HepG2 (cell line): ENCODE measurements around the gene EFCAB8. TPM values are rescaled to one million over a fixed set of nuclear protein-coding genes. Genes with fewer than 3 reads are reported as not detected.
A peak's percentile ranks its signal among the peaks of the same experiment; 100 is the strongest.
"Not testable (repeated sequence)": the region's sequence is repeated elsewhere in the genome, so short reads cannot be mapped to it uniquely, and the experiment has no call there.

Source experiments
- ATAC-seq: fragments of 200-7000 bp; cut with Tn5 transposase; 3 replicates; pipeline ENCODE4 v1.9.1; 2020; ENCODE audit warnings: mild to moderate bottlenecking, moderate library complexity
- BruUV-seq: library from RNA; stranded (reverse); fragments of 400-500 nt; replicated peaks from 2 replicates; lab custom pipeline; 2021; lab: Mats Ljungman, UMichigan
- CTCF ChIA-PET: fragments of 300-600 bp; formaldehyde crosslinking; extraction: SDS; loops from one replicate; lab custom pipeline; 2021; ENCODE audit warnings: low total read pairs, inconsistent platforms, low intra/inter-chr PET ratio; lab: Yijun Ruan, JAX
- POLR2A ChIA-PET: fragments of 350-600 bp; sonication (Branson Sonifier 250); formaldehyde crosslinking; loops from one replicate; lab custom pipeline; 2020; ENCODE audit warnings: antibody characterized with exemption, inconsistent platforms; lab: Yijun Ruan, JAX
- DNase-seq: peaks from one replicate; pipeline ENCODE4 v3.0.0-alpha.2; 2015; ENCODE audit warnings: low spot score
- FAIRE-seq: peaks from 3 replicates; lab custom pipeline; 2011; peaks lifted over from hg19 to GRCh38; lab: Jason Lieb, UNC
- H2AFZ ChIP-seq: one replicate; pipeline ENCODE4 v1.6.1; 2011; ENCODE audit warnings: low read length, inconsistent platforms
- H3K27ac ChIP-seq: fragments of 300-600 bp; 3 replicates; pipeline ENCODE4 v1.8.0; 2011; ENCODE audit warnings: mixed run types, mild to moderate bottlenecking, mixed read lengths, low read length, inconsistent platforms; ENCODE audit not compliant: insufficient read depth; ENCODE audit errors: extremely low read length
- H3K27me3 ChIP-seq, 2 experiments: fragments of 200-600 bp in 1 of 2; 2 replicates in 1 of 2; 3 replicates in 1 of 2; pipeline versions ENCODE4 v1.6.0 to v1.8.0; 2011; ENCODE audit warnings: low read length in 2 of 2, mild to moderate bottlenecking in 2 of 2, moderate library complexity in 2 of 2, inconsistent platforms in 1 of 2; ENCODE audit not compliant: insufficient read depth in 2 of 2, control insufficient read depth in 1 of 2
- H3K36me3 ChIP-seq, 2 experiments: fragments of 200-600 bp in 1 of 2; replicated peaks in 1 of 2; 2 replicates in 1 of 2; 3 replicates in 1 of 2; pipeline versions ENCODE4 v1.5.1 to v1.8.0; 2011; ENCODE audit warnings: low read length in 2 of 2, inconsistent platforms in 1 of 2; ENCODE audit not compliant: insufficient read depth in 2 of 2, control insufficient read depth in 1 of 2
- H3K4me1 ChIP-seq: 2 replicates; pipeline ENCODE4 v1.5.1; 2012; ENCODE audit warnings: low read length, inconsistent platforms; ENCODE audit not compliant: insufficient read depth
- H3K4me2 ChIP-seq: 2 replicates; pipeline ENCODE4 v1.6.0; 2011; ENCODE audit warnings: low read depth, low read length, inconsistent platforms
- H3K4me3 ChIP-seq, 3 experiments: fragments of 200-600 bp in 1 of 3; sonication (generic), shearing (Covaris generic) in 1 of 3; replicated peaks in 1 of 3; 2 replicates each; pipeline ENCODE4 v1.5.1; 2011 to 2016; ENCODE audit warnings: low read length in 3 of 3, inconsistent platforms in 2 of 3, low read depth in 2 of 3, mild to moderate bottlenecking in 2 of 3, control low read depth in 1 of 3, mixed read lengths in 1 of 3; ENCODE audit not compliant: insufficient read depth in 1 of 3
- H3K79me2 ChIP-seq: one replicate; pipeline ENCODE4 v1.6.1; 2011; ENCODE audit warnings: low read length, inconsistent platforms; ENCODE audit not compliant: insufficient read depth
- H3K9ac ChIP-seq: 2 replicates; pipeline ENCODE4 v1.6.0; 2011; ENCODE audit warnings: mild to moderate bottlenecking, low read depth, low read length, inconsistent platforms; ENCODE audit not compliant: insufficient read depth
- H3K9me3 ChIP-seq: 2 replicates; pipeline ENCODE4 v1.5.1; 2012; ENCODE audit warnings: mild to moderate bottlenecking, low read length
- H4K20me1 ChIP-seq: 2 replicates; pipeline ENCODE4 v1.6.0; 2011; ENCODE audit warnings: inconsistent platforms, mild to moderate bottlenecking, low read length, moderate library complexity; ENCODE audit not compliant: insufficient read depth
- BCL6 ChIP-seq: IDR thresholded peaks from 2 replicates; pipeline ENCODE4 v1.6.1; 2016; ENCODE audit warnings: missing genetic modification reagents, missing compliant biosample characterization
- NR3C1 ChIP-seq: sonication (generic); formaldehyde crosslinking; IDR thresholded peaks from 2 replicates; pipeline ENCODE4 v1.4.0; 2020; ENCODE audit warnings: missing genetic modification reagents
- SNAI1 ChIP-seq: sonication (generic); formaldehyde crosslinking; IDR thresholded peaks from 2 replicates; pipeline ENCODE4 v1.5.0; 2020; ENCODE audit warnings: mild to moderate bottlenecking, missing genetic modification reagents, borderline replicate concordance
- SNRNP70 ChIP-seq: fragments of 200-400 bp; formaldehyde crosslinking; IDR thresholded peaks from 2 replicates; pipeline ENCODE4 v1.6.1; 2017; ENCODE audit warnings: mild to moderate bottlenecking, low read depth, low read length, moderate library complexity
- SPEN ChIP-seq: sonication (generic); formaldehyde crosslinking; IDR thresholded peaks from 2 replicates; pipeline ENCODE4 v1.5.1; 2020; ENCODE audit warnings: low read depth, mild to moderate bottlenecking, missing genetic modification reagents
- SRSF4 ChIP-seq: fragments of 200-400 bp; formaldehyde crosslinking; IDR thresholded peaks from one replicate; pipeline ENCODE4 v1.6.1; 2018; ENCODE audit warnings: mild to moderate bottlenecking, low read depth, low read length, moderate library complexity; ENCODE audit not compliant: poor library complexity, severe bottlenecking
- ZFP91 ChIP-seq: sonication (generic); formaldehyde crosslinking; IDR thresholded peaks from 2 replicates; pipeline ENCODE4 v1.9.0; 2022; ENCODE audit warnings: missing genetic modification reagents, mild to moderate bottlenecking, borderline replicate concordance
- ZNF232 ChIP-seq: sonication (generic); formaldehyde crosslinking; IDR thresholded peaks from 2 replicates; pipeline ENCODE4 v1.4.0; 2020; ENCODE audit warnings: missing genetic modification reagents, borderline replicate concordance
- ZNF749 ChIP-seq: sonication (generic); formaldehyde crosslinking; IDR thresholded peaks from 2 replicates; pipeline ENCODE4 v1.8.0; 2022; ENCODE audit warnings: mild to moderate bottlenecking, missing genetic modification reagents, moderate library complexity, borderline replicate concordance
- WGBS: methylation state at CpG from one replicate; pipeline ENCODE4 v1.1.6; 2017; ENCODE audit warnings: low lambda C conversion rate; 5-methylcytosine and 5-hydroxymethylcytosine counted together
- in situ Hi-C: cut with HindIII; loops from 2 replicates; pipeline ENCODE4 v1.10.0; 2017; ENCODE audit warnings: low pct_unique_long_range_greater_than_20kb; ENCODE audit not compliant: extremely low pct_ligation_motif_present
- intact Hi-C: fragments of 100-400 bp; cut with micrococcal nuclease; formaldehyde crosslinking; loops from one replicate; pipeline ENCODE4 v1.10.0; 2022; ENCODE audit not compliant: unreplicated experiment
- polyA plus RNA-seq, 8 experiments: library from polyadenylated mRNA; depleted of rRNA in 3 of 8; stranded (reverse) in 7 of 8; unstranded in 1 of 8; fragments of >200 nt; fragmentation: Illumina TruSeq in 4 of 8; extraction: Trizol in 4 of 8; gene quantifications; 2 replicates each; pipeline versions ENCODE4 v1.2.1 to v1.2.3, GENCODE V29; 2011 to 2016; ENCODE audit warnings: low read depth in 4 of 8, missing spikeins in 1 of 8, mixed read lengths in 1 of 8; ENCODE audit not compliant: insufficient read depth in 1 of 8
- total RNA-seq, 5 experiments: library from RNA; depleted of rRNA; stranded (reverse); fragments of >200 nt; fragmentation: Illumina TruSeq; extraction: Trizol; gene quantifications; 2 replicates each; pipeline ENCODE4 v1.2.3, GENCODE V29; 2016; ENCODE audit warnings: low read depth in 1 of 5

The EFCAB8 gene
- total and polyA plus RNA-seq, 2 of the 13 experiments (the other 11 are each of a cell fraction or from before 2014, with no cell fraction given): 0.15 to 0.22 TPM

GRCh38 chr20:32975121-32975520, 116.4 kb downstream of the EFCAB8 start:
- ATAC-seq, H3K4me2 ChIP-seq, CTCF ChIA-PET, H3K9me3 ChIP-seq, DNase-seq, in situ Hi-C loops, H3K4me3 ChIP-seq, intact Hi-C loops, H3K36me3 ChIP-seq, H3K9ac ChIP-seq, H2AFZ ChIP-seq, H4K20me1 ChIP-seq, H3K79me2 ChIP-seq, POLR2A ChIA-PET, FAIRE-seq, BruUV-seq, H3K27ac ChIP-seq: not testable (repeated sequence)
- WGBS: 77% methylated on average over 4 of the region's 4 CpGs
- Histone ChIP-seq H3K4me1 (peaks cover 81% of the 10 kb centered on the region), H3K27me3 (peaks cover 7 to 33% of the 10 kb centered on the region in 2 experiments)

GRCh38 chr20:32975698-32976674, 117.3 kb downstream of the EFCAB8 start:
- CTCF ChIA-PET: no interaction called here
- peak; percentile 89 for DNase-seq
- FAIRE-seq: peak; percentile 90
- BruUV-seq: no TSS peak
- POLR2A ChIA-PET: no interaction called here
- 31% methylated on average over 12 of the region's 15 CpGs for WGBS
- H2AFZ ChIP-seq: no peak overlapping the region
- peak overlapping the region; percentile 28; the same call in 1 of the 2 replicates for H3K4me2 ChIP-seq
- H3K4me1 ChIP-seq: peaks cover 88% of the 10 kb centered on the region
- ATAC-seq: peak; percentile 87
- no peaks in the 10 kb centered on the region for H3K36me3 ChIP-seq
- no peak overlapping the region; a peak in 1 of 6 replicates for H3K4me3 ChIP-seq
- H3K27me3 ChIP-seq: peaks cover 9 to 39% of the 10 kb centered on the region in 2 experiments
- in situ Hi-C loops: no loop called here
- no peak overlapping the region for H3K27ac ChIP-seq
- H4K20me1 ChIP-seq: no peaks in the 10 kb centered on the region
- no peak overlapping the region for H3K9ac ChIP-seq
- intact Hi-C loops: no loop called here
- no peaks in the 10 kb centered on the region for H3K79me2 ChIP-seq
- no peaks in the 10 kb centered on the region for H3K9me3 ChIP-seq
- TF ChIP-seq BCL6 (CRISPR knock-in tag) (peak; percentile 27; the same call in 1 of the 2 replicates), ZNF232 (no peak), ZNF749 (CRISPR knock-in tag) (no peak), SNAI1 (CRISPR knock-in tag) (no peak), SPEN (CRISPR knock-in tag) (peak; percentile 46; the same call in 1 of the 2 replicates), ZFP91 (CRISPR knock-in tag) (peak; percentile 27; the same call in 1 of the 2 replicates), SRSF4 (no peak), NR3C1 (CRISPR knock-in tag) (no peak), SNRNP70 (no peak)
